Measurements from ENCODE around the gene PLEKHN1.
"Not testable (repeated sequence)": the region's sequence is repeated elsewhere in the genome, so short reads cannot be mapped to it uniquely, and the experiment has no call there.

The PLEKHN1 gene

GRCh38 chr1:973459-974292, 7.4 kb downstream of the PLEKHN1 start:
- DNase-seq (ENCODE audit: extremely low read depth in 1 of 2, low read depth in 1 of 2), result no peak

- DNase-seq (ENCODE audit: extremely low read depth in 1 of 2, low read depth in 1 of 2), result no peak
Measured at GRCh38 chr1:974293-974640, 8.0 kb downstream of the PLEKHN1 start.

- DNase-seq (ENCODE audit: extremely low read depth in 1 of 2, low read depth in 1 of 2), result no peak
Measured at GRCh38 chr1:974687-975328, 8.5 kb downstream of the PLEKHN1 start.

- DNase-seq (ENCODE audit: extremely low read depth in 1 of 2, low read depth in 1 of 2), result no peak
Measured at GRCh38 chr1:975365-975764, 9.1 kb downstream of the PLEKHN1 start.

GRCh38 chr1:975896-976683, 9.8 kb downstream of the PLEKHN1 start:
- peak in 1 of 2 donors; percentile 53 for DNase-seq (ENCODE audit: extremely low read depth in 1 of 2, low read depth in 1 of 2)

- DNase-seq (ENCODE audit: extremely low read depth in 1 of 2, low read depth in 1 of 2), result not testable (repeated sequence)
Measured at GRCh38 chr1:976791-977190, 10.5 kb downstream of the PLEKHN1 start.

GRCh38 chr1:978069-978834, 12.0 kb downstream of the PLEKHN1 start:
- DNase-seq (ENCODE audit: extremely low read depth in 1 of 2, low read depth in 1 of 2), result no peak

GRCh38 chr1:978835-979743, 12.8 kb downstream of the PLEKHN1 start:
- no peak for DNase-seq (ENCODE audit: extremely low read depth in 1 of 2, low read depth in 1 of 2)

- DNase-seq (ENCODE audit: extremely low read depth in 1 of 2, low read depth in 1 of 2), result no peak
Measured at GRCh38 chr1:979744-980072, 13.4 kb downstream of the PLEKHN1 start.

GRCh38 chr1:980137-980571, 13.9 kb downstream of the PLEKHN1 start:
- DNase-seq (ENCODE audit: extremely low read depth in 1 of 2, low read depth in 1 of 2), result no peak

GRCh38 chr1:980602-981395, 14.5 kb downstream of the PLEKHN1 start:
- no peak for DNase-seq (ENCODE audit: extremely low read depth in 1 of 2, low read depth in 1 of 2)

- DNase-seq (ENCODE audit: extremely low read depth in 1 of 2, low read depth in 1 of 2), result no peak
Measured at GRCh38 chr1:981491-981954, 15.2 kb downstream of the PLEKHN1 start.

GRCh38 chr1:981955-982558, 15.8 kb downstream of the PLEKHN1 start, which contains the start of gene PERM1:
TSS of gene PERM1 (minus strand) at chr1:982093. CDS start at chr1:981029, 1,064 bp downstream.
- no peak for DNase-seq (ENCODE audit: extremely low read depth in 1 of 2, low read depth in 1 of 2)

- DNase-seq (ENCODE audit: extremely low read depth in 1 of 2, low read depth in 1 of 2), result no peak
Measured at GRCh38 chr1:982765-983436, 16.6 kb downstream of the PLEKHN1 start.

GRCh38 chr1:983798-984475, 17.7 kb downstream of the PLEKHN1 start:
- DNase-seq (ENCODE audit: extremely low read depth in 1 of 2, low read depth in 1 of 2), result peak in 1 of 2 donors; percentile 54

- no peak for DNase-seq (ENCODE audit: extremely low read depth in 1 of 2, low read depth in 1 of 2)
Measured at GRCh38 chr1:984476-984814, 18.2 kb downstream of the PLEKHN1 start.

- no peak for DNase-seq (ENCODE audit: extremely low read depth in 1 of 2, low read depth in 1 of 2)
Measured at GRCh38 chr1:985126-985525, 18.8 kb downstream of the PLEKHN1 start.
